Endothelial cell of umbilical vein (primary cell): ENCODE results near the gene HSPB3. TPM values are rescaled to one million over a fixed set of nuclear protein-coding genes. Genes with fewer than 3 reads are reported as not detected.

Source experiments
- BruUV-seq: library from RNA; stranded (reverse); fragments of 400-500 nt; replicated peaks from 2 replicates; lab custom pipeline; 2021; lab: Mats Ljungman, UMichigan
- CTCF ChIA-PET: fragments of 300-600, 350-600 bp; sonication (Branson Sonifier 250); formaldehyde crosslinking; loops from one replicate; lab custom pipeline; 2021; ENCODE audit warnings: antibody characterized with exemption, inconsistent platforms; lab: Charles Lee
- POLR2A ChIA-PET: fragments of 300-600, 350-600 bp; sonication (Branson Sonifier 250); formaldehyde crosslinking; loops from one replicate; lab custom pipeline; 2021; ENCODE audit warnings: antibody characterized with exemption, inconsistent platforms; lab: Charles Lee
- DNase-seq: peaks from one replicate; pipeline ENCODE4 v3.0.0-alpha.2; 2011; ENCODE audit warnings: low read depth, low spot score
- FAIRE-seq: peaks from 2 replicates; lab custom pipeline; 2011; peaks lifted over from hg19 to GRCh38; lab: Jason Lieb, UNC
- H2AFZ ChIP-seq: 2 replicates; pipeline ENCODE4 v1.6.0; 2012; ENCODE audit warnings: low read depth, low read length, control low read depth, inconsistent platforms
- H3K27ac ChIP-seq: 2 replicates; pipeline ENCODE4 v1.5.1; 2011; ENCODE audit warnings: low read depth, mild to moderate bottlenecking, control low read depth, low read length, moderate library complexity; ENCODE audit not compliant: insufficient read depth
- H3K27me3 ChIP-seq, 2 experiments: 2 replicates each; pipeline versions ENCODE4 v1.6.0 to v1.6.1; 2011; ENCODE audit warnings: low read length in 2 of 2, mixed read lengths in 1 of 2; ENCODE audit not compliant: control insufficient read depth in 2 of 2, insufficient read depth in 2 of 2
- H3K36me3 ChIP-seq, 2 experiments: 2 replicates in 1 of 2; 3 replicates in 1 of 2; pipeline ENCODE4 v1.5.1; 2011; ENCODE audit warnings: low read length in 2 of 2, mild to moderate bottlenecking in 1 of 2, moderate library complexity in 1 of 2; ENCODE audit not compliant: control insufficient read depth in 2 of 2, insufficient read depth in 2 of 2; ENCODE audit errors: extremely low read depth in 1 of 2
- H3K4me1 ChIP-seq: 3 replicates; pipeline ENCODE4 v1.5.1; 2011; ENCODE audit warnings: mild to moderate bottlenecking, low read length; ENCODE audit not compliant: control insufficient read depth, insufficient read depth; ENCODE audit errors: extremely low read depth
- H3K4me2 ChIP-seq: 2 replicates; pipeline ENCODE4 v1.6.1; 2011; ENCODE audit warnings: low read length, control low read depth, mixed read lengths; ENCODE audit not compliant: insufficient read depth
- H3K4me3 ChIP-seq, 3 experiments: fragments of 200-600 bp in 1 of 3; sonication (generic), shearing (Covaris generic) in 1 of 3; replicated peaks in 1 of 3; 2 replicates each; pipeline ENCODE4 v1.5.1; 2011 to 2016; ENCODE audit warnings: control low read depth in 3 of 3, low read length in 3 of 3, mild to moderate bottlenecking in 2 of 3, inconsistent platforms in 1 of 3, low read depth in 1 of 3, moderate library complexity in 1 of 3; ENCODE audit not compliant: insufficient read depth in 1 of 3
- H3K79me2 ChIP-seq: 2 replicates; pipeline ENCODE4 v1.6.0; 2012; ENCODE audit warnings: low read length, inconsistent platforms; ENCODE audit not compliant: control insufficient read depth, insufficient read depth
- H3K9ac ChIP-seq: replicated peaks from 2 replicates; pipeline ENCODE3; 2011; ENCODE audit warnings: low read length, control low read depth; ENCODE audit not compliant: insufficient read depth; ENCODE audit errors: extremely low read depth
- H3K9me1 ChIP-seq: replicated peaks from 3 replicates; pipeline ENCODE4 v1.6.0; 2011; ENCODE audit warnings: mild to moderate bottlenecking, low read length; ENCODE audit not compliant: control insufficient read depth, insufficient read depth; ENCODE audit errors: extremely low read depth
- H3K9me3 ChIP-seq: replicated peaks from 2 replicates; pipeline ENCODE4 v1.5.1; 2012; ENCODE audit warnings: low read length, inconsistent platforms; ENCODE audit not compliant: control insufficient read depth, insufficient read depth
- H4K20me1 ChIP-seq: replicated peaks from 2 replicates; pipeline ENCODE3; 2011; ENCODE audit warnings: mild to moderate bottlenecking, low read length; ENCODE audit not compliant: control insufficient read depth, insufficient read depth; ENCODE audit errors: extremely low read depth
- EZH2 ChIP-seq: IDR thresholded peaks from 2 replicates; pipeline ENCODE4 v1.6.1; 2012; ENCODE audit warnings: borderline replicate concordance, low read depth, mild to moderate bottlenecking, moderate library complexity, low read length, inconsistent platforms; ENCODE audit not compliant: severe bottlenecking
- FOS ChIP-seq: IDR thresholded peaks from 2 replicates; pipeline ENCODE4 v1.6.1; 2011; ENCODE audit warnings: mild to moderate bottlenecking, low read length, moderate library complexity, borderline replicate concordance; ENCODE audit not compliant: insufficient read depth
- GATA2 ChIP-seq: IDR thresholded peaks from 2 replicates; pipeline ENCODE4 v1.7.0; 2011; ENCODE audit warnings: low read depth, mild to moderate bottlenecking, moderate library complexity, mixed read lengths, low read length; ENCODE audit not compliant: insufficient read length, insufficient read depth
- JUN ChIP-seq: IDR thresholded peaks from 2 replicates; pipeline ENCODE4 v1.6.1; 2011; ENCODE audit warnings: borderline replicate concordance, low read depth; ENCODE audit not compliant: insufficient read length, insufficient read depth
- MYC ChIP-seq: IDR thresholded peaks from one replicate; pipeline ENCODE4 v1.6.1; 2011; ENCODE audit warnings: mild to moderate bottlenecking, low read depth, low read length
- POLR2A ChIP-seq: IDR thresholded peaks from 2 replicates; pipeline ENCODE4 v1.6.1; 2012; ENCODE audit warnings: low read depth, mild to moderate bottlenecking, control low read depth, low read length
- POLR2AphosphoS5 ChIP-seq: IDR thresholded peaks from 2 replicates; pipeline ENCODE4 v1.6.1; 2012; ENCODE audit warnings: low read depth, mild to moderate bottlenecking, control low read depth, low read length, moderate library complexity; ENCODE audit not compliant: insufficient read depth
- dilution Hi-C: fragments of 300-500 bp; cut with MboI; formaldehyde crosslinking; loops from one replicate; pipeline ENCODE4 v1.15.0; 2019; ENCODE audit warnings: low sequenced_read_pairs; ENCODE audit not compliant: extremely low pct_ligation_motif_present
- intact Hi-C: fragments of 100-400 bp; cut with micrococcal nuclease; formaldehyde crosslinking; loops from one replicate; pipeline ENCODE4 v1.10.0; 2022
- polyA plus RNA-seq, 4 experiments: library from polyadenylated mRNA; depleted of rRNA in 3 of 4; stranded (reverse) in 3 of 4; unstranded in 1 of 4; fragments of >200 nt; gene quantifications; 2 replicates each; pipeline versions ENCODE4 v1.2.1 to v1.2.3, GENCODE V29; 2011 to 2012; ENCODE audit warnings: missing spikeins in 1 of 4
- total RNA-seq: library from RNA; stranded (reverse); gene quantifications from 2 replicates; pipeline ENCODE4 v1.2.3, GENCODE V29; 2021
- TF ChIP-seq, protein P1 (sequence below), 2 donors: IDR thresholded peaks; 1 replicate in 1 of 2; 2 replicates in 1 of 2; pipeline ENCODE4 v1.5.1; 2011; ENCODE audit warnings: low read length in 2 of 2, mild to moderate bottlenecking in 2 of 2, moderate library complexity in 2 of 2, control low read depth in 1 of 2, inconsistent platforms in 1 of 2, low read depth in 1 of 2; ENCODE audit not compliant: insufficient read depth in 1 of 2; ENCODE audit errors: extremely low read depth in 1 of 2
- TF ChIP-seq, protein P2 (sequence below): IDR thresholded peaks from 2 replicates; pipeline ENCODE4 v1.6.1; 2011; ENCODE audit not compliant: insufficient read depth, insufficient read length

HSPB3 gene
- total and polyA plus RNA-seq, 2 donors (not counting 3 experiments of a cell fraction or from before 2014, with no cell fraction given) = not detected

DNA sequence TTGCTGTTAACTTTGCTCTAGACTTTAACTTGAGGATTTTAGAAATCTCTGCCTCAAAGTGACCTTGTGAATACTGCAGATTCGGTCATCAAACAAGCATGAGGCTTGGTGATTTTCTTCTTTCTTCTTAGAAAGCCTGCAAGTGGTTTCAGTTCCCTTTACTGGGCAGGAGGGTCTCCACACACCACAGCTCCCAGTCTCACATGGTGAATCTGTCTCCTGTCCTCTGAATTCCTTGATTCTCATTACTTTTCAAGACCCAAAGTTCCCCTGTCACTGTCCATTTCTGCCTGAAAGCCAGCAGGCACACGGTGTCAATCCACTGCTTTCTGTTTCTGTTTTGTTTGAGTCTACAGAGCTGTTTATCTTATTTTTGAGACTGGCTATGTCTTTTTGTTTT, 14.1 kb downstream of the HSPB3 start:
- H3K4me1 ChIP-seq = no peaks in the 10 kb centered on the region
- no peak overlapping the region for H2AFZ ChIP-seq
- H3K4me3 ChIP-seq = no peak overlapping the region
- FAIRE-seq (no peak), DNase-seq (no peak)
- intact Hi-C loops (no loop called here), dilution Hi-C loops (no loop called here)
- ChIA-PET CTCF (interaction anchor here (2.8 to 3.6 kb wide), 2 partner anchors 13 to 20 kb away, joined by 9 to 16 read pairs; no protein-coding TSS in a partner anchor), POLR2A (no interaction called here)
- no peaks in the 10 kb centered on the region for H3K36me3 ChIP-seq
- H3K9me1 ChIP-seq = no peaks in the 10 kb centered on the region
- no peak overlapping the region for H3K27ac ChIP-seq
- peaks cover 2 to 10% of the 10 kb centered on the region in 2 experiments for H3K27me3 ChIP-seq
- no TSS peak for BruUV-seq
- no peaks in the 10 kb centered on the region for H4K20me1 ChIP-seq
- H3K9ac ChIP-seq = no peak overlapping the region
- no peaks in the 10 kb centered on the region for H3K79me2 ChIP-seq
- H3K4me2 ChIP-seq = no peak overlapping the region
- TF ChIP-seq MYC = no peak
- TF ChIP-seq, protein P1, sequence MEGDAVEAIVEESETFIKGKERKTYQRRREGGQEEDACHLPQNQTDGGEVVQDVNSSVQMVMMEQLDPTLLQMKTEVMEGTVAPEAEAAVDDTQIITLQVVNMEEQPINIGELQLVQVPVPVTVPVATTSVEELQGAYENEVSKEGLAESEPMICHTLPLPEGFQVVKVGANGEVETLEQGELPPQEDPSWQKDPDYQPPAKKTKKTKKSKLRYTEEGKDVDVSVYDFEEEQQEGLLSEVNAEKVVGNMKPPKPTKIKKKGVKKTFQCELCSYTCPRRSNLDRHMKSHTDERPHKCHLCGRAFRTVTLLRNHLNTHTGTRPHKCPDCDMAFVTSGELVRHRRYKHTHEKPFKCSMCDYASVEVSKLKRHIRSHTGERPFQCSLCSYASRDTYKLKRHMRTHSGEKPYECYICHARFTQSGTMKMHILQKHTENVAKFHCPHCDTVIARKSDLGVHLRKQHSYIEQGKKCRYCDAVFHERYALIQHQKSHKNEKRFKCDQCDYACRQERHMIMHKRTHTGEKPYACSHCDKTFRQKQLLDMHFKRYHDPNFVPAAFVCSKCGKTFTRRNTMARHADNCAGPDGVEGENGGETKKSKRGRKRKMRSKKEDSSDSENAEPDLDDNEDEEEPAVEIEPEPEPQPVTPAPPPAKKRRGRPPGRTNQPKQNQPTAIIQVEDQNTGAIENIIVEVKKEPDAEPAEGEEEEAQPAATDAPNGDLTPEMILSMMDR (IDR thresholded peaks at IDR 0.05; ENCODE audit: extremely low read depth in 1 of 2, insufficient read depth in 1 of 2, low read depth in 1 of 2, low read length in 2 of 2) = no peak
- no peak for TF ChIP-seq JUN
- TF ChIP-seq GATA2 = no peak
- no peak for TF ChIP-seq POLR2A
- TF ChIP-seq POLR2AphosphoS5 = no peak
- TF ChIP-seq, protein P2, sequence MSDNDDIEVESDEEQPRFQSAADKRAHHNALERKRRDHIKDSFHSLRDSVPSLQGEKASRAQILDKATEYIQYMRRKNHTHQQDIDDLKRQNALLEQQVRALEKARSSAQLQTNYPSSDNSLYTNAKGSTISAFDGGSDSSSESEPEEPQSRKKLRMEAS = no peak
- no peak for TF ChIP-seq EZH2
- TF ChIP-seq FOS = no peak
- H3K9me3 ChIP-seq = no peaks in the 10 kb centered on the region
